Measurements from ENCODE around the gene ARID1B. TPM values are rescaled to one million over a fixed set of nuclear protein-coding genes. Genes with fewer than 3 reads are reported as not detected.

ARID1B gene
- total RNA-seq, 2 donors from 2014 or later = 74.0 to 110 TPM

- H3K27ac Mint-ChIP-seq = no peak overlapping the region
- H3K27me3 Mint-ChIP-seq (ENCODE audit: insufficient read depth) = no peaks in the 10 kb centered on the region
- no peak for TF ChIP-seq CTCF (conservative IDR thresholded peaks at IDR 0.05)
These were observed 163.0 kb downstream of the ARID1B start for GRCh38 chr6:156940221-156940620.

GRCh38 chr6:156942266-156942665 is 165.1 kb downstream of the ARID1B start:
- no peak overlapping the region for H3K27ac Mint-ChIP-seq
- Histone ChIP-seq H3K27me3 (ENCODE audit: control insufficient read depth, insufficient read depth, low read length, poor library complexity, severe bottlenecking) (no peaks in the 10 kb centered on the region), H3K4me3 (ENCODE audit: low read length) (no peak overlapping the region), H3K27ac (ENCODE audit: low read depth, low read length) (no peak overlapping the region), H3K36me3 (ENCODE audit: control insufficient read depth, insufficient read depth, low read length) (no peaks in the 10 kb centered on the region), H3K9me3 (ENCODE audit: control insufficient read depth, low read length) (no peaks in the 10 kb centered on the region), H3K9ac (ENCODE audit: extremely low read depth, low read length, poor library complexity, severe bottlenecking) (no peak overlapping the region), H3K4me1 (ENCODE audit: control insufficient read depth, insufficient read depth, low read length) (peaks cover 3% of the 10 kb centered on the region)
- 95 to 100% methylated on average over 1 to 2 of the region's 2 CpGs for WGBS, 2 experiments (ENCODE audit: insufficient coverage in 1 of 2, insufficient read length in 1 of 2)
- H3K4me1 Mint-ChIP-seq = peaks cover 28% of the 10 kb centered on the region
- no peak for TF ChIP-seq CTCF (conservative IDR thresholded peaks at IDR 0.05)
- no peak overlapping the region for H3K4me3 Mint-ChIP-seq
- peak; percentile 70 for DNase-seq
- no peaks in the 10 kb centered on the region for H3K36me3 Mint-ChIP-seq (ENCODE audit: low read depth)
- H3K27me3 Mint-ChIP-seq (ENCODE audit: insufficient read depth) = no peaks in the 10 kb centered on the region
- no peaks in the 10 kb centered on the region for H3K9me3 Mint-ChIP-seq

More at GRCh38 chr6:156940221-156940620, 163.0 kb downstream of the ARID1B start:
- Histone ChIP-seq H3K27ac (ENCODE audit: low read depth, low read length) (no peak overlapping the region), H3K27me3 (ENCODE audit: control insufficient read depth, insufficient read depth, low read length, poor library complexity, severe bottlenecking) (no peaks in the 10 kb centered on the region), H3K9me3 (ENCODE audit: control insufficient read depth, low read length) (no peaks in the 10 kb centered on the region), H3K36me3 (ENCODE audit: control insufficient read depth, insufficient read depth, low read length) (peaks cover 8% of the 10 kb centered on the region), H3K4me1 (ENCODE audit: control insufficient read depth, insufficient read depth, low read length) (peaks cover 3% of the 10 kb centered on the region), H3K9ac (ENCODE audit: extremely low read depth, low read length, poor library complexity, severe bottlenecking) (no peak overlapping the region), H3K4me3 (ENCODE audit: low read length) (no peak overlapping the region)
- peaks cover 7% of the 10 kb centered on the region for H3K36me3 Mint-ChIP-seq (ENCODE audit: low read depth)
- no peak for DNase-seq
- H3K4me3 Mint-ChIP-seq = no peak overlapping the region
- peaks cover 24% of the 10 kb centered on the region for H3K4me1 Mint-ChIP-seq
- no peaks in the 10 kb centered on the region for H3K9me3 Mint-ChIP-seq
- 90 to 98% methylated on average over 5 of the region's 5 CpGs for WGBS, 2 experiments (ENCODE audit: insufficient coverage in 1 of 2, insufficient read length in 1 of 2)

- no peaks in the 10 kb centered on the region for H3K27me3 ChIP-seq (ENCODE audit: control insufficient read depth, insufficient read depth, low read length, poor library complexity, severe bottlenecking)
- H3K27me3 Mint-ChIP-seq (ENCODE audit: insufficient read depth) = no peaks in the 10 kb centered on the region
- no peaks in the 10 kb centered on the region for H3K36me3 ChIP-seq (ENCODE audit: control insufficient read depth, insufficient read depth, low read length)
- no peaks in the 10 kb centered on the region for H3K9me3 ChIP-seq (ENCODE audit: control insufficient read depth, low read length)
- H3K9ac ChIP-seq (ENCODE audit: extremely low read depth, low read length, poor library complexity, severe bottlenecking) = no peak overlapping the region
- no peak overlapping the region for H3K4me3 ChIP-seq (ENCODE audit: low read length)
- DNase-seq = no peak
- peaks cover 28% of the 10 kb centered on the region for H3K4me1 Mint-ChIP-seq
- H3K4me3 Mint-ChIP-seq = no peak overlapping the region
- no peaks in the 10 kb centered on the region for H3K36me3 Mint-ChIP-seq (ENCODE audit: low read depth)
- peaks cover 3% of the 10 kb centered on the region for H3K4me1 ChIP-seq (ENCODE audit: control insufficient read depth, insufficient read depth, low read length)
- no peak for TF ChIP-seq CTCF (conservative IDR thresholded peaks at IDR 0.05)
- H3K9me3 Mint-ChIP-seq = no peaks in the 10 kb centered on the region
- H3K27ac Mint-ChIP-seq = no peak overlapping the region
- H3K27ac ChIP-seq (ENCODE audit: low read depth, low read length) = no peak overlapping the region
- 81 to 87% methylated on average over 2 to 6 of the region's 6 CpGs for WGBS, 2 experiments (ENCODE audit: insufficient coverage in 1 of 2, insufficient read length in 1 of 2)
These were observed 166.0 kb downstream of the ARID1B start for GRCh38 chr6:156943166-156943565.

All from endodermal cell (in vitro differentiated cells).